Hair follicular keratinocyte (primary cell): ENCODE measurements around the gene RNF227. TPM values are rescaled to one million over a fixed set of nuclear protein-coding genes. Genes with fewer than 3 reads are reported as not detected.

ENCODE experiments used
- total RNA-seq: library from RNA; depleted of rRNA; stranded (reverse); fragments of >200 nt; gene quantifications from 2 replicates; pipeline ENCODE4 v1.2.3, GENCODE V29; 2015

RNF227 gene
- total RNA-seq = 2.6 and 5.9 TPM in 2 replicates

DNA sequence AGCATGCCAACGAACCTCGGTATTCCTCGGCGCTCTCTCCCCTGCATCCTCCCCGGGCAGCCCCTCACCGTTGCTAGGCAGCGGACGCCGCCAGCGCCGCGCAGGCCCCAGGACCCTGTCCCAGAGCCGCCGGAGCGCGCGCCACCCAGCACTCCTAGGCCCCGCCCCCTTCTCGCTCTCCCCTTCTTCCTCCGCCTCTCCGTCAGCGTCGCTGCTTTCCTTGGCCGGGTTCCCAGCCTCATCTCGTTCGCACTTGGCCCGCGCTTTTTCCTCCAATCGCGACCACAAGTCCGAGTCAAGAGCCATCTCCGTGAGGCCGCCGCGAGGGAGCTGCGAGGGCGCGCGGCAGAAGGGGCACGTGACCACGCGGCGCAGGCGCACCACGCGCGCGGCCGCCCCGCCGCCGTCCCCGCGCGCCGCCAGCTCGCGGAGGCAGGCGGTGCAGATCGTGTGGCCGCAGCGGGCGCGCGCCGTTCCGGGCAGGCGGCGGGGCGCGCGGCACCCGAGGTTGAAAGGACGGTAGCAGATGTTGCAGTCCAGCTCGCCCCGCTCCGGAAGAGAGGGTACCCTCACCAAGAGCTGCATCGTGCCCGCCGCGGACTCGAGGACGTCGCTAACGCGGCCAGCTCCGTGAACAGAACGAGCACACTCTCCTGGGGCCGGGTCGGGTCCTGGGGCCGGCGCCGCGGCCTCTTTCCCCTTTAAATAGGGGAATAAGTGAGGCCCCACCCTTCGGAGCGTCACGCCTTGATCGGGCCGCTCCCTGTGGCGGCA, at the start of gene RNF227:
TSS of gene RNF227 (minus strand) at position 679 of the 774 bp plus-strand sequence. CDS start at position 585, 94 bp downstream.

DNA sequence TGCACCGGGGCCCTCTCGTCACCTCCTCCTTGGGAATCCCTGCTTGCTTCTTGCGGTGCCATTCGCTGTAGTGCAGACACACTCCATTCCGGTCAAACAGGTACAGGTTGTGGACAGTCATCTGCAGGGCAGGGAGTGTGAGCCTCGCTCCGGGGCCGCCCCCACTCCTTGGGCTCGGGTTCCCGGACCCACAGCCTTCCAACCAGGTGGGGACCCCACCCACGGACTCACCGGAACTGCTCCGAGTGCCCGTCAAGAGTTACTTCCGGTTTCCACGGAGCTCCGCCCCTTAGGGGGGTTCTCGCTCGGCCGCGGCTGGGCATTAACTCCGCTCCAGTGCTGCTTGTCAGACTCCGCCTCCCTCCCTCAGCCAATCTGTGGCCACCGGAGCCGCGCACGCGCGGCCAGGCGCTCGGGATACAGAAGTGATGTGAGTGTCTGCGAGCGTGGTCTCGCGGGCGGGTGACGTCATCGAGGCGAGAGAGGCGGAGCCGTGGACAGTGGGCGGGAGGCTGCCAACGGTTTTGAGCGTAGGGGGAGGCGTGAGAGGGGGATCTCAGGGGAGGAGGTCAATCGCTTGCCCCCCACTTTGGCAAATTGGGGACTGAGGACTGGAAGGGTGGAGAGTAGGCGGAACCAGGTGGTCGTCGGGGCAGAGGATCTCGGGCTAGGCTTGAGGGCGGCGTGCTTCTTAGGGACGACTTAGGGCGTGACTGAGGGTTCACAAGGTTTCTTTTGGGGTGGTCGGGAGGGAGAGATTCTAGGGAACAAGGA, 15.8 kb upstream of the RNF227 start, which contains the start of the genes CNTROB and TRAPPC1:
TSS of gene CNTROB (plus strand) at position 498 of the 774 bp plus-strand sequence. CDS start 874 bp downstream, outside the sequence.
TSS of gene TRAPPC1 (minus strand) at position 238 of the 774 bp plus-strand sequence. CDS start at position 121, 117 bp downstream.

DNA sequence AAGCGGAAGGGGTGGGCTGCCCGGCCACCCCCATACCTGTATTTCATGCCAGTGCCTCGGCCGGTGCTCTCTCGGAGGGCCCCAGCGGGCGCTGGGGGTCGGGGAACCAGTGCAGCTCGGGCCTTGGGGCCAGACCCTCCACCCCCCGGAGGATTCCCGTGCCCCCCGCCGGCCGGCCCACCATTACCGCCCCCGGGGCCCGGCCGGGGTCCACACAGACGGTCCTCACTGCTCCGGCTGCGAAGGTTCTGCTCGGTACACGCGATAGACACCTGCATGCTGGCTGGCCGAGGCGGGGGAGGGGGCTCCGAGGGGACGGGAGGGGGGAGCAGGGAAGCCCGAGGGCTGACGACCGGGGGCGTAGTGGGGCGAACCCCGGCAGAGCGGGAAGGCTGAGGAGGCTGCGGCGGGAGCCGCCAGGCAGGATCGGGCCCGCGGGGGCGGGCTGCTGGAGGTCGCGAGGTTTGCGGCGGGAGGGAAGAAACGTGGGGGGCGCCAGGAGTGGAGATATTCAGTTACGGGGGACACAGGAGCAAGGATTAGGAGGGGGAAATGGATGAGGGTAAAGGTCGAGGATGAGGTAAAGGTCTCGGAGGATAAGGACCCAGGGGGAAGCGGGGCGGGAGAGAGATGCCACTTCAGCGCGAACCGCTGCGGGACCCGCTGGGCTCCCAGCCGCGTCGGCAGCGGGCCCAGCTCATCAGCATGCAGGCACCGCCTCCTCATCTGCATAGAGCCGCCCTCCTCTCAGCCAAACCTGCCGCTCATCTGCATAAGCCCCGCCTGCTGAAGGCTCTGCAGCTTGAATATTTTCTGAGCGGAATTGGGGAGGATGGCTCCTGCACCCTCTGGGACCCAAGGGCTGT, 13.3 kb upstream of the RNF227 start, which contains the start of gene KCNAB3:
TSS of gene KCNAB3 (minus strand) at position 699 of the 866 bp plus-strand sequence. CDS start at position 278, 421 bp downstream.

DNA sequence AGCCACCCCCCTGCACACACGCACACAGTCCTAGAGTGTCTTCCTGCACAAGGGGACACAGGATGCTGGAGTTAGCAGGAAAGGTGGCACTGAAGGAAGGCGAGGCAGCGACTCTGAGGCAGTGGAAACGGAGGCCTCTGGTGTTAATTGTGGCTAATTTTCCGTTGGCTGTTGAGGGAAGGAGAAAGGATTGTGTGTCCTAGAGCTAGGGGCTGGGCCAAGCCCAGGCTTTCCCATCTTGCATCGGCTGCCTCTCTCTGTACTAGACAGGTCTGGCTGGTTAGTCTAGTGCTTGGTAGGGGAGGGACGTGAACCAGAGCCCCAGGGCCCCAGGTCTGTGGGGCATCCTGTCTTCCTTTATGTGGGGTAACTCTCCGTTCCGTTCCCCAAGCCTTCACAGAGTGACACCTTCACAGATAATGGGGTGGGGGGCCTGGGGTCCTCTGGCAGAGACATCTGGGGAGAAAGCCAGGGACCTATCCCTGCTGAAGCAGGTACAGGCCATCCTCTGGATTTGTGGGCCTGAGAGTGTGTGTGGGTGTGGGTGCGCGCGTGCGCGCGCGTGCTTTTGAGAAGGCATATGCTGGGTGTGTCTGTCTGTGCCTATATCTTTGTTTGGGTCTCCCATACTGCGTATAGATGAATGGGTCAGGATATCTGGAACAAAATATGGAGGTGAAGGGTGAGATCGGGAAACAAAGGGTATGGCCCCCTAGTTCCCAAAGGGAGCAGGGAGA, 27.7 kb downstream of the RNF227 start, which contains the start of gene CHD3:
TSS of gene CHD3 (plus strand) at position 606 of the 737 bp plus-strand sequence. CDS start 212 bp downstream, outside the sequence.

Other genes starting within 250 kb of the RNF227 start
- 42.5 and 54.0 TPM in 2 replicates for gene TP53, start 228.8 kb downstream of the RNF227 start, total RNA-seq
- gene WRAP53, start 227.8 kb downstream of the RNF227 start, total RNA-seq = 7.9 and 17.5 TPM in 2 replicates
- 0.65 and 3.2 TPM in 2 replicates for gene EFNB3, start 211.1 kb downstream of the RNF227 start, total RNA-seq
- gene DNAH2, start 198.5 kb downstream of the RNF227 start, total RNA-seq = 0.23 and 0.55 TPM in 2 replicates
- gene KDM6B, start 82.1 kb downstream of the RNF227 start, total RNA-seq = 2.1 and 3.9 TPM in 2 replicates
- 0.23 TPM in 1 of 2 replicates, not detected in the other for gene TMEM88, start 61.2 kb downstream of the RNF227 start, total RNA-seq
- 70.1 and 79.4 TPM in 2 replicates for gene NAA38, start 58.7 kb downstream of the RNF227 start, total RNA-seq
- 5.0 and 11.6 TPM in 2 replicates for gene CYB5D1, start 58.3 kb downstream of the RNF227 start, total RNA-seq
- gene CHD3, start 27.5 kb downstream of the RNF227 start, total RNA-seq = 52.9 and 57.0 TPM in 2 replicates
- gene KCNAB3, start 13.6 kb upstream of the RNF227 start, total RNA-seq = 0.38 and 1.3 TPM in 2 replicates
- gene TRAPPC1, start 15.7 kb upstream of the RNF227 start, total RNA-seq = 67.7 and 72.3 TPM in 2 replicates
- 20.6 and 21.9 TPM in 2 replicates for gene CNTROB, start 15.9 kb upstream of the RNF227 start, total RNA-seq
- 0.04 and 0.16 TPM in 2 replicates for gene GUCY2D, start 86.3 kb upstream of the RNF227 start, total RNA-seq
- gene ALOX15B, start 122.8 kb upstream of the RNF227 start, total RNA-seq = 27.2 and 84.0 TPM in 2 replicates
- 0.15 and 2.7 TPM in 2 replicates for gene ALOX12B, start 171.4 kb upstream of the RNF227 start, total RNA-seq
- 1.0 and 8.8 TPM in 2 replicates for gene ALOXE3, start 202.2 kb upstream of the RNF227 start, total RNA-seq
- gene HES7, start 207.8 kb upstream of the RNF227 start, total RNA-seq = 0.80 and 1.2 TPM in 2 replicates
- gene PER1, start 236.1 kb upstream of the RNF227 start, total RNA-seq = 33.2 and 39.7 TPM in 2 replicates
- gene VAMP2, start 246.7 kb upstream of the RNF227 start, total RNA-seq = 5.6 and 11.3 TPM in 2 replicates